Stimulated activated CD4-positive, alpha-beta T cell treated with anti-CD3 and anti-CD28 coated beads, Interleukin-1b, Interleukin-23, amount 100 ng/mL, for 4 hours (primary cell): ENCODE measurements around the gene CDC42EP2.
"Not testable (repeated sequence)": the region's sequence is repeated elsewhere in the genome, so short reads cannot be mapped to it uniquely, and the experiment has no call there.

Source experiments
- DNase-seq, 2 donors: peaks; one replicate each; pipeline ENCODE4 v3.0.0-alpha.2; 2020; ENCODE audit warnings: low read depth in 2 of 2

Gene CDC42EP2

DNA sequence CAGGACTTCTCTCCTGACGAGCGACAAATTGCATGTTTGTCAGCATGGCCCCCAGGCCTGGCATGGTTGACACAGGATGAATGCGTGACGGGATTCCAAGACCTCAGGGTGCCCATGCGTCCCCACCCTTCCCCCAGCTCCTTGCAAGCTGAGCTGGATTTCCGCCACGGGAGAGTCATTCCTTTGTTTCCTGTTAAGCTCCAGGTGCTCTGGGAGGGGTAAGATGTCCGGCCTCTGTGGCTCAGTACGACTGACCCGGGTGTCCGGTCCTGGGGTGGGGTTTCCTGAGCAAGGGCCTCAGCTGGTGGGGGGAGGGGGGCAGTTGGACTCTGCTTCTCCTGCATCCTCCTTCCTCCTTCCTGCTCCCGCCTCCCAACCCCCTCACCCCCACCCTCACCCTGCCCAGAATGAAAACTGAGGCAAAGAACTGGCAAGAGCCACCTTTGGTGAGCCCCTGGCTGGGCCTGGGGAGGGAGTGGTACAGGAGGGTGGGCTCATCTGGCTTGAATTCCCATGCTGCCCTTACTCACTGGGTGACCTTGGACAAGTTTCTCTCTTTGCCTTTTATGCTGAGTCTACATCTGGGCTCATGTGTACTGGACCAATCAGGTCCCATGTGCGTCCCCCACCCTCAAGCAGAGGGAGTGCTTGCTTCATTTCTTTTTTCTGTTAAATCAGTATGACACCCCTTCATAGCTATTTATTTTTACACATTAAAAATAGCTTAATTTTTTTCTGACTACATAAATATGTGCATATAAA, 2.5 kb downstream of the CDC42EP2 start:
- no peak for DNase-seq

DNA sequence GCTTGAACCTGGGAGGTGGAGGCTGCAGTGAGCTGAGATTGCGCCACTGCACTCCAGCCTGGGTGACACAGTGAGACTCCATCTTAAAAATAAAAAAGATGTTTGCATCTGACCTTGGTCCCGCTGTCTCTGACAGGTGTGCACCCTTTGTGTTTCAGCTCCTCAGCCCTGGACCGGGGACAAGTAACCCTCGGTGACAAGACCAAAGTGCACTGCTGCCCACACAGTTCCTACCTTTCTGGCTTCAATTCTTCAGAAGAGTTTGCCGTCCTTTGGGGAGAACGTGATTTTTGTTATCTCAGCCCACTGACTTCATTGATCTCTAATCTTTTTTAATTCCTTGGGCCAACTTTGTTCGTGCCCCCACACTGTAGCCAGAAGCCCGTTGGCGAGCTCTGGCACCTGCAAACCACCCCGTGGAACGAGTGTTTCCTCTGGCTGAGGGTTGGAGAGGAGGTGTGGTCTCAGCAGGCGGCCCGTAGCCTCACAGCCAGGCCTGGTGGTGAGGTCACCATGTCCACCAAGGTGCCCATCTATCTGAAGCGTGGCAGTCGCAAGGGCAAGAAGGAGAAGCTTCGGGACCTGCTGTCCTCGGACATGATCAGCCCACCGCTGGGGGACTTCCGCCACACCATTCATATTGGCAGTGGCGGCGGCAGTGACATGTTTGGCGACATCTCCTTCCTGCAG, 5.9 kb downstream of the CDC42EP2 start:
- no peak for DNase-seq

DNA sequence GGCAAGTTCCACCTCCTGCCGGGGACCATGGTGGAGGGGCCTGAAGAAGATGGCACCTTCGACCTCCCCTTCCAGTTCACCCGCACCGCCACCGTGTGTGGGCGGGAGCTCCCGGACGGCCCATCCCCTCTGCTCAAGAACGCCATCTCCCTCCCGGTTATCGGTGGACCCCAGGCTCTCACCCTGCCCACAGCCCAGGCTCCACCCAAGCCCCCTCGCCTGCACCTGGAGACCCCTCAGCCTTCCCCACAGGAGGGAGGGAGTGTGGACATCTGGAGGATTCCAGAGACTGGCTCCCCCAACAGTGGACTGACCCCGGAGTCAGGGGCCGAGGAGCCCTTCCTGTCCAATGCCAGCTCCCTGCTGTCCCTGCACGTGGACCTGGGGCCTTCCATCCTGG, 6.4 kb downstream of the CDC42EP2 start:
- no peak for DNase-seq

DNA sequence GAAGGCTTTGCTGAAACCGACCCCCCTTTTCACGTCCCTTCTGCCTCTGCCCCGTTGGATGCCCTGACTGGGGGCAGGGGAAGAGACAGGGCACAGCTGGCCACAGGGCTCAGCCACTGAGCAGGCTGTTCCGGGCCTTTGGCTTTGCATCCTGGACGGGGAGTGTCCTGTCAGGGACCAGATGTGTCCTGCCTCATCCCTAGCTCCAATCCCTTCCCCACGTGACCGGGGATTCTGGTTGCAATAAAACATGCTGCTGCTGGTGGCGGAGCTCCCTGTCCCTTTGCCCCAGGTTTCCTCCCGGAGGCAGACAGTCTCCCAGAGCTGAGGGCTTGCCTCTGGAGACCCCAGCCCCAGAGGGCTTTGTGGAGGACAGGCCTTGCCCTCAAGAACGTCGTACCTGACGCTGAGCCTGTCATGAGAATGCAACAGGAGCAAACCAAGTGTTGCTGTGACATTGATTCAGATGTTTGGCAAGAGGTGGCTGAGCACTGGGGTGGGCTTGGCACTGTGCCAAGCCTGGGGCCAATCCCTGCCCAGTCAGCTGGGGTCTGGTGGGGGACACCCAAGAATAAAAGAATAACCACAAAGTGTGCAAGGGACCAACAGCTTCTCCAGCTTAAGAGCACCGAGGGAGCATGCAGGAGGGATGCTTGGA, 7.3 kb downstream of the CDC42EP2 start:
- no peak for DNase-seq

DNA sequence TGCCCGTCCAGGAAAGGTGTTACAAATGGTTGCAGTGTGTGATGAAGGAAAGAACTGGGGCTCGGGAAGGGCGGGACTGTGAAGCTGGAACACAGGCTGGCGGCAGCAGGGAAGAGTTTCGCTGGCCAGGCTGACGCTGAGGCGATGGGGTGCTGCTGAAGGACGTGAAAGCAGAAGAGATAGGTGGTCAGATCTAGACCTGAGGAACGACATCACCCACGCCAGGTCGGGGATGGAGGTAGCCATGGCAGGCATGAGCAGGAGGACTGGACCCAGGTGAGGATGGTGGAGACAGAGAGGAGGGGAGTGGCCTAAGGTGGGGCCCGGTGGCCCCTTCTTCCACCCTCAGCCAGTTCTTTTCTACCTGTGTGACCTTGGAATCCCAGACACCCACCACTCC, 9.1 kb downstream of the CDC42EP2 start:
- DNase-seq, result no peak

DNA sequence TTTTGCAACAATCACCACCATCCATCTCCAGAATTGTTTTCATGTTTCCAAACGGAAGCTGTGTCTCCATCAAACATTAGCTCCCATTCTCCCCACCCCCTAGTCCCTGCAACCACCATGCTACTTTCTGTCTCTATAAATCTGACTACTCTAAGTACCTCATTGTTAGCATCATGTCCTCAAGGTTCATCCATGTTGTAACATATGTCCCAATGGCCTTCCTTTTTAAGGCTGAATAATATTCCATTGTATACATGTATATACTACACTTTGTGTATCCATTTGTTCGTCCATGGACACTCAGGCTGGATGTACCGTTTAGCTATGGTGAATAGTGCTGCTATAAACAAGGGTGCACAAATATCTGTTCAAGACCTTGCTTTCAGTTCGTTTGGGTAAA, 10.8 kb downstream of the CDC42EP2 start:
- no peak for DNase-seq

DNA sequence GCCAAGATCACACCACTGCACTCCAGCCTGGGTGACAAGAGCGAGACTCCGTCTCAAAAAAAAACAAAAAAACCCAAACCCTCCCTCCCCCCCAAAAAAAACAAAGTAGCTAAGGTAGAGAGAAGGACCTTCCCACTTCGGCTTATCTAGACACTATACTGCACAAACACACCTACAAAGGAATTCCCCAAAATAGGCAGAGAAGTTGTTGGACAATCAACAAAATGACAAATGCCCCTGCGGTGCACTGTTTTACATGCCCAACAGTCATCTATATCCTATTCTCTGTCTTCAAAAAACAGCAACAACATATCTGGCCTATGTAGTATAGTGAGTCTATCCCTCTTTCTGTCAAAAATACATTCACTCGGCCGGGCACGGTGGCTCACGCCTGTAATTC, 12.4 kb downstream of the CDC42EP2 start:
- no peak for DNase-seq

DNA sequence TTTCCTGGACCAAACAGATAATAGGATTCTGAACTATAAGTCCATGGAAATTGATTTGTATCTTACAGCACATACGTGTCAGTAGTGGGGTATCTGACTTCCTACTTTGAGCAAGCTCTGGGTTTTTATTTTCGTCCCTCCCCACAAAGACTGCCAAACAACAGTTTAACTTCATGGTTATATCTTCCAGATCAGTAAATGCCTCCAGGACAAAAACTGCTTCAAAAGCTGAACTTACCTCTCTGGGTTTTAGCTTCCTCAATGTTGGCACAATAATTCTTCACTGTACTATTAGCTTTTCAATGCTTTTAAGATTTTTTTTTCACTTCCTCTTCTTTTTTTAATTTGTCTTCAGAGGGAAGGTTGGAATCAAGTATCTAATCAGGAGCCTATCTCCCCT, 14.8 kb downstream of the CDC42EP2 start:
- no peak for DNase-seq

DNA sequence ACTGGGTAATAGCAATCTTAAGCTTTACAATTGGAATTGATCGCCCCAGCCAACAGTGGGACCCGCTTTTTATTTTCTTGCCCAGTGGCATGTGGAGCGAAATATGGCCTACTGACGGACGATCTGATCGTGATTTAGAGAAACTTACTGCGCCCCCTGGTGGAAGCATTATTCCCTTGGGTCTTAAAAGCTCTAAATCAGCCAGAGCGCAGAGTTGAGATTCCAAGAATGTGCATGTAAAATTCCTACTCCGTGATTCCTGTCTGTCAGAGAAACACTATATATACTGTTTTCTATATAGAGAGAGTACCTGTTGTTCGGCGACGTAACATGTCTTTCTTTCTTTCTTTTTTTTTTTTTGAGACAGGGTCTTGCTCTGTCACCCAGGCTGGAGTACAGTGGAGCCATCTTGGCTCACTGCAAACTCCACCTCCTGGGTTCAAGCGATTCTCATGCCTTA, 15.3 kb downstream of the CDC42EP2 start:
- peak; percentile 63 to 85 for DNase-seq

DNA sequence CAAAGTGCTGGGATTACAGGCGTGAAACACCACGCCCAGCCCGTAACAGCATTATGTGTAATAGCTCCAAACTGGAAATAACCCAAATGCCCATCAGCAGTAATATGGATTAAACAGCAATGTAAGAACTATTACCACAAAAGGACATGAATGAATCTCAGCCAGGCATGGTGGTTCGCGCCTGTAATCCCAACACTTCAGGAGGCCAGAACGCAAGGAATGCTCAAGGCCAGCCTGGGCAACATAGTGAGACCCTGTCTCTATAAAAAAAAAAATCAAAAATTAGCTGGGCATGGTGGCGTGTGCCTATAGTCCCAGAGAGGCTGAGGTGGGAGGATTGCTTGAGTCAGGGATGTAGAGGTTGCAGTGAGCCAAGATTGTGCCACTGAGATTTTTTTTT, 15.9 kb downstream of the CDC42EP2 start:
- no peak for DNase-seq

DNA sequence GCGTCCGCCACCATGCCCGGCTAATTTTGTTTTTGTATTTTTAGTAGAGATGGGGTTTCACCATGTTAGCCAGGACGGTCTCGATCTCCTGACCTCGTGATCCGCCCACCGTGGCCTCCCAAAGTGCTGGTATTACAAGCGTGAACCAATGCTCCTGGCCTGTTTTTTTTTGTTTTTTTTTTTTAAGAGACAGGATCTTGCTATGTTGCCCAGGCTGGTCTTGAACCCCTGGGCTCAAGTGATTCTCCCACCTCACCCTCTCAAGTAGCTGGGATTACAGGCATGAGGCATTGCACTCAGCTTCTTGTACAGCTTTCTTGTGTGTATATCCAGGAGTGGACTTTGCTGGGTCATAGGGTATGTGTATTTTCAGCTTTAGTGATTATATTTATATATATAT, 17.9 kb downstream of the CDC42EP2 start:
- not testable (repeated sequence) for DNase-seq

DNA sequence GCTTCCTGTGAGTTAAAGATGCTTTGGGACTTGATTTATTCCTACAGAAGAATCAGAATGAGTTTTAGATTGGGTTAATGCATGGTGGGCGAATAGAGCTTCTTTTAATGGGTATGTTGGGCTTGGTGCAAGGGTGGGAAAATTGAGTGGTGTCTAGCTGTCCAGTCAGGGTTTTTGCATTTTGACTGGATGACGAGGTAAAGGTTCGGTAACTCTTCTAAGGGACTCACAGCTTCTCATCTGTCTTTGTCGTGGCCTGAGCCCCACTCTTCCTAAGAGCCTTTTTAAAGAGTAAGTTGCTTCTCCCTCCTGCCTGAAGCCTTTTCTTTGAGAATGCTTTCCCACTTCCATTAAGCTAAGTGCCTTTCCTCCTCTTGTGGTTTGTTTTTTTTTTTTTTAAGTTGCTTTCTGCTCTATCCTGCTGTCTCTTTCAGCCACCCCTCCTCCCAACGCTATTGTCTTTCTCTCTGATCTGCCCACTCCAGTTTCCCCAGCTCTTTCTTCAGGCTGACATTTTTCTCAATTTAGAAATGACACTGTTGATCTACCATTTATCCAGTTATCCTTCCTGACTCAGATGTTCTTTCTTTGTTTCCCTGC, 20.1 kb downstream of the CDC42EP2 start:
- no peak for DNase-seq

DNA sequence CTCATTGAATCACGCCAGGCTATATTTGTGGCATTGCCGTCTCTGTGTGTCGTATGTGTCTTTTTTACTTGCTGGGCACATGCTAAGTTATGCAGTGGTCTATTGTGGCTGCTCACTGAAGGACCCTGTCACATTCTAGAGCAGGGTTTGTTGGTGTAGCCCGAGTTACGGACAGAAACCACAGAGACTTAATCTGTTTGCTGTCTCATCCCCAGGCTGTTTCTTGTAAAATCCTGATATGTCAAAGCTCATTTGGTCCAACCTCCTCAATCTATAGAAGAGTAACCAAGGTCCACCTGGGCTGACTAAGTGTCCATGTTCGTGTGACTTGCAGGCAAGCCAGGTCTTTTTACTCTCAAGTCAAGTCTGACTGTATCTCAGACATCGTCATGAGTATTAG, 24.0 kb downstream of the CDC42EP2 start:
- DNase-seq, result no peak

DNA sequence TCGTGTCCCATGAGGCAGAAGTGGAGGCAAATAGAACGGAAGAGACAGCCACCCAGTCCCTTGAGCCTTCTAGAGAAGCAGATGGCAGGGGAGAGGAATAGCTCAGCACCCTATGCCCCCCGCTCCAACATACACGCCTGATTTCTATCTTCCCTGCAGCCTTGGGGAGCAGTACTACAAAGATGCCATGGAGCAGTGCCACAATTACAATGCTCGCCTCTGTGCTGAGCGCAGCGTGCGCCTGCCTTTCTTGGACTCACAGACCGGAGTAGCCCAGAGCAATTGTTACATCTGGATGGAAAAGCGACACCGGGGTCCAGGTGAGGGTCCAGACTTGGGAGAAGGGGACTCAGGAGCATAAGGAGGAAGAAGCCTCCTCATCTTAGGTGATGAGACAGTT, 25.6 kb downstream of the CDC42EP2 start:
- DNase-seq, result no peak

DNA sequence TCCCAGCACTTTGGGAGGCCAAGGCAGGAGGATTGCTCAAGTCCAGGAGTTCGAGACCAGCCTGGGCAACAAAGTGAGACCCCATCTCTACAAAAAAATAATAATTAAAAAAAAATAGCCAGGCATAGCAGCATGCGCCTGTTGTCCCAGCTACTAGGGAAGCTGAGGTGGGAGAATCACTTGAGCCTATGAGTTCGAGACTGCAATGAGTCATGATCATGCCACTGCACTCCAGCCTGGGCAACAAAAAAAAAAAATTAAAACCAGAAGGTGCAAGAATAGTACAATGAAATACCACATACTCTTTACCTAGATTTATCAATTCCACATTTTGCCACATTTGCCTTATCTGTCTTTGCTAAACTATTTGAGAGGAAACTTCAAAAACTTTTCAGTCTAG, 27.2 kb downstream of the CDC42EP2 start:
- DNase-seq, result no peak

DNA sequence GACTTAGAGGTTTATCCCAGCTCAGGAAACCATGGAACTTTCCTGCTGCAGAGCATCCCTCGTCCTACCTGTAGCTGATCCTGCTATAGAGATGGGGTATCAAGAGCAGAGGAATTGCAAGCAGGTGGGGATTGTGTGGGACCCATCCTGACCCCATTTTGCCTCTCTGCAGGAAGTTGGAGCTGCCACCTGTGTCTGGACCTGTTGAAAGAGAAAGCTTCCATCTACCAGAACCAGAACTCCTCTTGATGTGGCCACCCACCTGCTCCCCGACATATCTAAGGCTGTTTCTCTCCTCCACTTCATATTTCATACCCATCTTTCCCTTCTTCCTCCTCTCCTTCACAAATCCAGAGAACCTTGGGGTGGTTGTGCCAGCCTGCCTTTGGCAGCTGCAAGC, 36.8 kb downstream of the CDC42EP2 start:
- no peak for DNase-seq

DNA sequence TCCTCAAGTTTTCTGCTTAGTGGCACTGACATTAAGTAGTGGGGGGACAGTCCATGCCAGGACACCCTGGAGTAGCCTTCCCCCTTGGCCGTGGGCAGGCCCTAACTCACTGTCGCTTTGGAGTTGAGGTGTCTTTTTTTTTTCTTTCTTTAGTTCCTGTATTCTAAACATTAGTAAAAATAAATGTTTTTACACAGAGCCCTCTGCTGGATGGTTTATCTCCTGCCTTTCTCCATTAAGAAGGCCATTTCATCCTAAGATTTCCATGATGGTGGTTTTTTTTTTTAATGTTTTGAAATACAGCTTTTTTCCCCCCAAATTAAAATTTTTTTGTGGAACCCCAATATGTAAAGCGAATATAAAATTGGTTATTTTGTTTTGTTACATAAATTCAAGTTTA, 38.1 kb downstream of the CDC42EP2 start:
- no peak for DNase-seq

DNA sequence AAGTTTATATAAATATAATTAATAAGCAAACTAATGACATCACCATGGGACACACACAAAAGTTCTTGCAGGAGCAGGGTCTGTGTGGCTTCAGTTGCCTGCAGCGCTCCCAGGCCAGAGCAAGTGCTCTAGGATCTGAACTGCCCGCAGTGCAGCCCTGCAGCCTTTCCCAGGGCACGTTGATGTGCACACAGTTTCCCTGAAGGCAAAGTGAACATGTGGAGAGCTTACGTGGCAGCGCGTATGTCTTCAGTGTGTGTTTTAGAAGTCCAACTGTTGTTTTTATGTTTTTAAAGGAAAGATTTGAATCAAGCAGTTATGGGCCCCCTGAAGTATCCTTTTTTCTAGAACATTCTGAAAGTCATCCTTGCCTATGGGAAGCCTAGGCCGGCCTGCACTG, 38.7 kb downstream of the CDC42EP2 start:
- DNase-seq, result no peak

DNA sequence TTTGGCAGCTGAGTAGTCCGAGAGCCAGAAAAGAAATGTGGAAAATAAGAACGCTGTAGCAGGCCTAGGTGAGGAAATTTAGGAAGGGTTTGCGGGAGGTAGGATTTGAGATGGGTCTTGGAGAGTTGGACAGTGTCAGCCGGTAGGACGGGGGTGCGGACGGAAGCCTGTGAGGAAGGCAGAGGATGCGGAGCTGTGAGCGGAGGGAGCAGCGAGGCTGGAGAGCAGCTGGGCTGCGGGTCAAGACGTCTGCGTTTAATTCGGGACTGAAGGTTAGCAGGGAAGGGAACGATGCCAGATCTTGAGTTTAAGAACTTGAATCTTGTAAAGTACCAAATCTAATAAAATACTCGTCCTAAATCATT, 39.2 kb downstream of the CDC42EP2 start:
- no peak for DNase-seq

DNA sequence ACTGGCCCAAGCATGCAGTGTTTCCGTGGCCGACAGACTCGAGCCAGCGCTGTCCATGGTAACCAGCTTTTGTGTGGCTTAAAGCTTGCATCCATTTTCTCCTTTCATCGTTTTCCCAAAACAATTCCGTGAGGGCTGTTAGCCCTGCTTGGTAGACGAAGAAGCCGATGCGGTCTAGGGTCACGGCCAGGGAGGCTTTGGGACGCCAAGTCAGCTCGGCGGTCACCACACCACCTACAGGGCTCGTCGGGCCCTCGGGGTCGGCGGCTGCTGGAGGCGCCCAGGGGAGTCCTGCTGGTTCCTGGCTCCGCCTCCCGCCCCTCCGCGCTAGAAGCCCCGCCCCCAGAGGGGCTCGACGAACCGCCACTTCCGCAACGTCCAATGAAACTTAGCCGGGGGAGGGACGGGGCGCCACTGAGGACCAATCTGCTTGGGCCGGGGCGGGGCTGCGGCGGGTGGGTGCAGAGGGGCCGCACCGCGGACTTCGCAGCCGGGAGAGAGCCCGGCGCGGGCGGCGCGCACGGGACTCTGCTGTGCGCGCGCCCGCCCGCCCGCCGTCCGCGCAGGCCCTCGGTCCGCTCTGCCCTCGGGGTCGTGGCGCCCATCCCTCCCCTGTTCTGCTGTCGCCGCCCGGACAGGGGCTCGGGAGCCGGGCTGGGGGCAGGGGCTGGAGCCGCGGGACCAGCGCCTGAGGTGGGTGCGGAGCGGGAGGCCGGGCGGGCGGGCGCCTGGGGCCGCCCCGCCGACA, 39.8 kb downstream of the CDC42EP2 start, which contains the start of gene TIGD3:
Gene TIGD3, plus strand, starts transcription at position 487 of the 748 bp plus-strand sequence. CDS start 1,058 bp downstream, outside the sequence.
- peak; percentile 95 to 97 for DNase-seq

DNA sequence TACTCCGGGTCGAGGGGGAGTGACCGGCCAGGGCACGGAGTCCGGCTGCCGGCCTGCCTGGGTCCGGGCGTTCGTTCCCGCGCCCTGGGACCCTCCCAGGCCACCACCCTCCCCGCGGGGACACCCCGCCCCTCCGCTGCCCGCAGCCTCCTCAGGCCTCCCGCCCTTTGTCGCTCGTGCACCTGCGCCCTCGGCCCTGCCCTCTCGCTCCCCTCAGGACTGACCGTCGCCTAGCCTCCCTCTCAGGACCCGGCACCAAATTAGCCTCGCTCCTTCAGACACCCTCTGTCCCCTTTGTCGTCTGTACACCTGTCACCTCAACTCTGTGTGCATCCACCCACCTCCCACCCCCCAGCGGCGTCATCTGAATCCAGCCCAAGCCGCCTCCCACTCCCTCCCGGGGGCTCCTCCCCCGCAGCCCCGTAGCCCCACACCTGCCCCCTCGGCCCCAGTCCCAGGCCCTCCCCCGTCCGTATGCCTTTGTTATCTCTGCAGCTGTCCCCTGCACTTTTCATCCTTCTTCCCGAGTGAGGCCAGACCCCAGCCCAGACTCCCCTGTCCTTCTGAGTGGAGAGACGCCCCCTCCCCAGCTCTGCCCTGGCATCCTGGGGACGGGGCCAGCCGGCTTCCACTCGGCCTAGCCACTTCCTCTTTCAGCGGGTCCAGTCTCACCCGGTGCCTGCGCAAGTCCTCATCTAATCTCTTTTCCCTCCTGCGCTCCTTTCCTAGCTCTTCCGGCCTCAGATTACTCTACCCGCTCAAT, 40.5 kb downstream of the CDC42EP2 start:
- DNase-seq, result peak; percentile 44 to 56
